GM12878 (cell line): ENCODE results near the gene LAMB1. TPM values are rescaled to one million over a fixed set of nuclear protein-coding genes. Genes with fewer than 3 reads are reported as not detected.

Source experiments
- ATAC-seq: fragments of 200-7000 bp; cut with Tn5 transposase; 3 replicates; pipeline ENCODE4 v1.9.1; 2020; ENCODE audit warnings: mild to moderate bottlenecking, moderate library complexity
- BruUV-seq: library from RNA; stranded (reverse); fragments of 400-500 nt; replicated peaks from 2 replicates; lab custom pipeline; 2021; lab: Mats Ljungman, UMichigan
- CTCF ChIA-PET: fragments of 300-600 bp; sonication (Branson Sonifier 250); formaldehyde crosslinking; extraction: SDS; loops from one replicate; lab custom pipeline; 2021; ENCODE audit warnings: inconsistent platforms; lab: Yijun Ruan, JAX
- POLR2A ChIA-PET: fragments of 350-600 bp; formaldehyde crosslinking; extraction: SDS; loops from one replicate; lab custom pipeline; 2021; ENCODE audit warnings: inconsistent platforms; lab: Charles Lee
- RAD21 ChIA-PET: fragments of 300-600 bp; sonication (Branson Sonifier 250); formaldehyde crosslinking; loops from one replicate; lab custom pipeline; 2023; ENCODE audit warnings: antibody characterized with exemption; ENCODE audit not compliant: unreplicated experiment; lab: Charles Lee
- SMC1A ChIA-PET: fragments of 300-600 bp; sonication (Branson Sonifier 250); formaldehyde crosslinking; loops from one replicate; lab custom pipeline; 2023; ENCODE audit not compliant: unreplicated experiment, uncharacterized antibody; lab: Charles Lee
- DNase-seq: peaks from one replicate; pipeline ENCODE4 v3.0.0-alpha.2; 2011; ENCODE audit warnings: low read depth, low spot score
- FAIRE-seq: peaks from 3 replicates; lab custom pipeline; 2011; peaks lifted over from hg19 to GRCh38; lab: Jason Lieb, UNC
- H2AFZ ChIP-seq: 2 replicates; pipeline ENCODE4 v1.6.0; 2011; ENCODE audit warnings: low read depth, low read length, control low read depth; ENCODE audit not compliant: control insufficient read depth
- H3K27ac ChIP-seq: 2 replicates; pipeline ENCODE4 v1.5.1; 2011; ENCODE audit warnings: control low read depth; ENCODE audit not compliant: control insufficient read depth, insufficient read depth
- H3K27me3 ChIP-seq, 2 experiments: replicated peaks in 1 of 2; 2 replicates each; pipeline versions ENCODE4 v1.6.0 to v1.6.1; 2011; ENCODE audit warnings: low read length in 1 of 2; ENCODE audit not compliant: control insufficient read depth in 2 of 2, insufficient read depth in 2 of 2
- H3K36me3 ChIP-seq, 2 experiments: 2 replicates each; pipeline ENCODE4 v1.5.1; 2011; ENCODE audit warnings: low read length in 1 of 2; ENCODE audit not compliant: control insufficient read depth in 2 of 2, insufficient read depth in 2 of 2
- H3K4me1 ChIP-seq: 2 replicates; pipeline ENCODE4 v1.6.1; 2011; ENCODE audit warnings: mild to moderate bottlenecking, low read length, moderate library complexity, mixed read lengths; ENCODE audit not compliant: control insufficient read depth, insufficient read depth
- H3K4me2 ChIP-seq: 2 replicates; pipeline ENCODE4 v1.6.0; 2011; ENCODE audit warnings: control low read depth; ENCODE audit not compliant: control insufficient read depth, insufficient read depth
- H3K4me3 ChIP-seq: fragments of 200-600 bp; sonication (generic); 2 replicates; pipeline ENCODE4 v1.5.1; 2016
- H3K79me2 ChIP-seq: 2 replicates; pipeline ENCODE4 v1.6.0; 2011; ENCODE audit warnings: low read length; ENCODE audit not compliant: control insufficient read depth, insufficient read depth
- H3K9ac ChIP-seq: 2 replicates; pipeline ENCODE4 v1.8.0; 2011; ENCODE audit warnings: low read length, control low read depth, mixed read lengths; ENCODE audit not compliant: control insufficient read depth, insufficient read depth
- H3K9me3 ChIP-seq: replicated peaks from 3 replicates; pipeline ENCODE4 v1.5.1; 2011; ENCODE audit warnings: mild to moderate bottlenecking, low read length; ENCODE audit not compliant: control insufficient read depth, insufficient read depth
- H4K20me1 ChIP-seq: 2 replicates; pipeline ENCODE4 v1.6.0; 2011; ENCODE audit not compliant: control insufficient read depth, insufficient read depth
- BMI1 ChIP-seq: fragments of 450-650 bp; IDR thresholded peaks from 2 replicates; pipeline ENCODE4 v1.6.1; 2016; ENCODE audit warnings: mild to moderate bottlenecking, moderate library complexity, borderline replicate concordance
- CHD4 ChIP-seq: fragments of 200-600 bp; sonication (generic); IDR thresholded peaks from 2 replicates; pipeline ENCODE4 v1.6.1; 2016; ENCODE audit warnings: mild to moderate bottlenecking
- E4F1 ChIP-seq: fragments of 450-650 bp; IDR thresholded peaks from 2 replicates; pipeline ENCODE4 v1.6.1; 2018; ENCODE audit warnings: borderline replicate concordance, mild to moderate bottlenecking; ENCODE audit not compliant: partially characterized antibody
- GABPA ChIP-seq: IDR thresholded peaks from 2 replicates; pipeline ENCODE4 v1.6.1; 2014; ENCODE audit warnings: antibody characterized with exemption, low read depth, mild to moderate bottlenecking, inconsistent platforms
- SMAD1 ChIP-seq: fragments of 450-650 bp; IDR thresholded peaks from 2 replicates; pipeline ENCODE4 v1.6.1; 2018; ENCODE audit warnings: mild to moderate bottlenecking, low read depth; ENCODE audit not compliant: partially characterized antibody
- SMARCA5 ChIP-seq: fragments of 450-650 bp; IDR thresholded peaks from 2 replicates; pipeline ENCODE4 v1.6.1; 2017; ENCODE audit warnings: mild to moderate bottlenecking
- ZNF217 ChIP-seq: fragments of 450-650 bp; IDR thresholded peaks from 2 replicates; pipeline ENCODE4 v1.6.1; 2017; ENCODE audit warnings: antibody characterized with exemption, mild to moderate bottlenecking
- WGBS: methylation state at CpG from one replicate; pipeline ENCODE4 v1.1.6; 2016; ENCODE audit warnings: low lambda C conversion rate; ENCODE audit not compliant: insufficient replicate concordance, insufficient coverage; ENCODE audit errors: missing lambda C conversion rate; 5-methylcytosine and 5-hydroxymethylcytosine counted together
- in situ Hi-C: fragments of 300-500 bp; cut with MboI; formaldehyde crosslinking; loops from 9 replicates; pipeline ENCODE4 v1.14.3; 2018; ENCODE audit warnings: mixed read lengths
- intact Hi-C: fragments of 100-400 bp; cut with micrococcal nuclease; formaldehyde crosslinking; loops from one replicate; pipeline ENCODE4 v1.14.2; 2022; ENCODE audit not compliant: unreplicated experiment
- polyA plus RNA-seq, 11 experiments: library from polyadenylated mRNA; depleted of rRNA in 4 of 11; unstranded in 6 of 11; stranded (reverse) in 5 of 11; fragments of >200 nt; fragmentation: Nextera tagmentation in 4 of 11; fragmentation: Illumina TruSeq in 1 of 11; extraction: Ambion mirVana in 4 of 11; extraction: Trizol in 1 of 11; gene quantifications; 1 replicate in 1 of 11; 2 replicates in 10 of 11; pipeline versions ENCODE4 v1.2.1 to v1.2.3, GENCODE V29; 2011 to 2016; ENCODE audit warnings: inconsistent platforms in 2 of 11, missing spikeins in 2 of 11, low read depth in 1 of 11
- total RNA-seq, 4 experiments: library from RNA; depleted of rRNA in 3 of 4; stranded (reverse); fragments of >200 nt in 3 of 4; fragmentation: Illumina TruSeq in 1 of 4; extraction: Trizol in 1 of 4; gene quantifications; 2 replicates each; pipeline versions ENCODE4 v1.2.1 to v1.2.3, GENCODE V29; 2013 to 2021

Gene LAMB1
- total and polyA plus RNA-seq, 10 of the 15 experiments (the other 5 are each of a cell fraction or from before 2014, with no cell fraction given) = 0.05 to 2.2 (median 1.2) TPM; not detected in 4

- Histone ChIP-seq H2AFZ (no peak overlapping the region), H3K79me2 (no peaks in the 10 kb centered on the region), H3K9ac (no peak overlapping the region), H3K27ac (no peak overlapping the region), H3K4me3 (no peak overlapping the region), H4K20me1 (no peaks in the 10 kb centered on the region; the same call in 1 of the 2 replicates), H3K27me3 (peaks cover 0 to 3% of the 10 kb centered on the region in 2 experiments; a peak in 3 of 4 replicates), H3K9me3 (no peaks in the 10 kb centered on the region), H3K36me3 (no peaks in the 10 kb centered on the region), H3K4me1 (no peaks in the 10 kb centered on the region), H3K4me2 (no peak overlapping the region)
- ChIA-PET POLR2A (no interaction called here), CTCF (no interaction called here), SMC1A (no interaction called here), RAD21 (no interaction called here)
- no peak for ATAC-seq
- in situ Hi-C loops = no loop called here
- no peak for DNase-seq
- FAIRE-seq = no peak
- intact Hi-C loops = no loop called here
- no peak for TF ChIP-seq CHD4
- TF ChIP-seq GABPA = no peak
- no peak for TF ChIP-seq E4F1
- TF ChIP-seq SMARCA5 = no peak
- TF ChIP-seq BMI1 = no peak
- no peak for TF ChIP-seq SMAD1
- TF ChIP-seq ZNF217 = no peak
- WGBS = 53% methylated on average over 3 of the region's 3 CpGs
- no TSS peak for BruUV-seq
Measured at GRCh38 chr7:108029034-108029433, 26.1 kb upstream of the LAMB1 start.
